Gastrocnemius medialis (tissue), 4 donors: ENCODE results near the gene CDK14.

ENCODE experiments used
- CTCF ChIP-seq, 5 experiments: fragments of 450-650 bp in 3 of 5; fragments of 200-600 bp in 2 of 5; sonication (generic) in 2 of 5; IDR thresholded peaks in 4 of 5; conservative IDR thresholded peaks in 1 of 5; 1 replicate in 4 of 5; 2 replicates in 1 of 5; pipeline ENCODE4 v1.5.1; 2016 to 2019; ENCODE audit warnings: antibody characterized with exemption in 5 of 5, mild to moderate bottlenecking in 3 of 5, moderate library complexity in 3 of 5
- POLR2A ChIP-seq, 2 donors: fragments of 450-650 bp; IDR thresholded peaks; one replicate each; pipeline ENCODE4 v1.6.1; 2017; ENCODE audit warnings: antibody characterized with exemption in 2 of 2, mild to moderate bottlenecking in 2 of 2, moderate library complexity in 2 of 2

- no peak for TF ChIP-seq CTCF (IDR thresholded peaks at IDR 0.05 in 4 of 5, conservative IDR thresholded peaks at IDR 0.05 in 1 of 5)
- no peak for TF ChIP-seq POLR2A (IDR thresholded peaks at IDR 0.05)
These were observed 72.9 kb downstream of the CDK14 start for GRCh38 chr7:90668992-90669391.
